OCI-M2 (cell line): ENCODE measurements around the gene CSRNP3.

Experiments used
- DNase-seq: peaks from one replicate; lab custom pipeline; 2025; ENCODE audit not compliant: unreplicated experiment; lab: John Stamatoyannopoulos, UW

CSRNP3 gene

GRCh38 chr2:165536851-165537499 is 67.5 kb downstream of the CSRNP3 start:
- no peak for DNase-seq

GRCh38 chr2:165539985-165540384 is 70.5 kb downstream of the CSRNP3 start:
- DNase-seq = no peak

DNA sequence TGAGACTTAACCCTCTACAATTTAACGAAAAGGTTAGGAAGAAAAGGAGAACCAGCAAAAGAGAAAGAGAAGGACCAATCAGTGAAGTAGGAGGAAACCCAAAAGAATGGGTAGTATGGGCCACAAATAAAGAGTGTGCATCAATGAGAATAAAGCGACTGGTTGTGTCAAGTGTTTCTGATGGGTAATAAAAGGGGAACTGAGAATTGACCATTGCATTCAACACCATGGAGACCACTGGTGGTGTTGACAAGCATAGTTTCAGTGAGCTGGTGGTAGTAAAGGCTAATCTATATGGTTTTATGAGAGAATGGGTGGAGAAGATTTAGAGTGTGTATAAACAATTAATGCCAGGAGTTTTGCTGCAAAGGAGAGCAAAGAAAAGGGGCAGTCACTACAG is 75.4 kb downstream of the CSRNP3 start:
- no peak for DNase-seq

DNA sequence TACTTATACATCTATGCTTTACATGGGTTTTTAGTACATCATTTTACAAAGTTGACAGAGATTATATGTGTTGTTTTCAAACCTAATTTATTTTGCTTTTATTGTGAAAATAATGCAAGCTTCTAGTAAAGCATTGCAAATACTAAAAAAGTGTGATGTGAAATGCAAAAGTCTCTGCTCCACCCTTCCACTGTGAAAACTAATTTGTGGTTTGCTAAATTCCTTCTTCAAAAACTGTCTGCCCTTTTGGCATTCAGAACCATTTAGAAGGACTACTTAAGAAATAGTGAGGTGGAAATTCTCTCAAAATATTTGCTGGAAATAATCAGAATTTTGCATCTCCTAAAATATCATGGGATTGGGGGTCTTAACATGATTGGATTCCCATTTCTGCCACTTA is 78.4 kb downstream of the CSRNP3 start:
- DNase-seq = no peak

GRCh38 chr2:165549619-165550018 is 80.1 kb downstream of the CSRNP3 start:
- DNase-seq = no peak

- no peak for DNase-seq
Observed at GRCh38 chr2:165558832-165559231, 89.3 kb downstream of the CSRNP3 start.

DNA sequence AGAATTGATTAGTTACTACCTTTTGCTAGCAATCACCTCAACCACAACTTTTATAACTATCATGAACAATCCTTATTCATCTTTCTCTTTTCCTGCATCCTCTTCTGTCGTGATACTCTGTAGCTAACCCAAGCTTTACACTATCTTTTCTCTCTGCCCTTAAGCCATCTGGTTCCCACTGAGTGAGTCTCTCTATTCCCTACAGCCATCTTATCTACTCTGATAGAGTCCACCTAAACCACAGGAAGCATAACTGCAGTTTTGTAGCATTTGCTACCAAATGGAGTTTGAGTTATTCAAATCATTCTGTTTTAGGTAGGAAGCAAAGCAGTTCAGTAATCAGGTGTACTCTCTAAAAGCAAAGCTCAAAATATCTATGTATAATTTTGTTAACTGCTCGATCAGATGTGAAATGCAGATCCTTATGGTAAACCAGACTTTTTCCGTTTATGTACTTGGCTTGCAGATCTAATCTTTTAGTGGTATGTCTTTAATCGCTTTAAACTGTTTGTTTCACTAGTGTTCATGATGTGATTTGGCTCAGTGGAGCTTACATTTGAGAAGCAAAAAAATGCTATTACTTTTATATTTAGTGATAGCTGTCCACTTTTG is 91.0 kb downstream of the CSRNP3 start:
- DNase-seq = no peak

DNA sequence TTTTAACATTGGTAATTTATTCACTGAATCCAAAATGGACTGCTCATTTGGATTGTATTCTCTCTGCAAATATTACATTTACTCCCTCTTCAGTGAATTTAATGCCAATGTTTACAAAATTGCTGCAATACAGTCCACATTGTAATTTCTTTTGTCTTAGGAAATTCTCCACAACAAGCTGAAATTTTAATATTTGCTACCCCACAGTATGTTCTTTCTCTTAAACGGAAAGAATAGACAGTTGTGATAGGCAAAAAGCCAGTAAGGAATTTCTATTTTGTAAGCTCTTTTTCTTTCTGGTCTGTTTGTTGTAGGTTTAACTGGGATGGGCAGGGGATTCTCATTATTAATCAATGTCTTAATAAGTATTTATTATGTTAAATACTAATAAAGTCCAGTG is 92.0 kb downstream of the CSRNP3 start:
- no peak for DNase-seq

- DNase-seq = no peak
Observed at GRCh38 chr2:165562233-165562632, 92.7 kb downstream of the CSRNP3 start.

- DNase-seq = no peak
Observed at GRCh38 chr2:165563468-165564225, 94.1 kb downstream of the CSRNP3 start.

GRCh38 chr2:165566008-165566407 is 96.5 kb downstream of the CSRNP3 start:
- no peak for DNase-seq

- DNase-seq = no peak
Observed at GRCh38 chr2:165567273-165567672, 97.8 kb downstream of the CSRNP3 start.

- DNase-seq = no peak
Observed at GRCh38 chr2:165568361-165568760, 98.9 kb downstream of the CSRNP3 start.

- no peak for DNase-seq
Observed at GRCh38 chr2:165571477-165571876, 102.0 kb downstream of the CSRNP3 start.

- DNase-seq = no peak
Observed at GRCh38 chr2:165572151-165572550, 102.7 kb downstream of the CSRNP3 start.

GRCh38 chr2:165573534-165574461 is 104.3 kb downstream of the CSRNP3 start:
- no peak for DNase-seq

GRCh38 chr2:165575044-165575615 is 105.6 kb downstream of the CSRNP3 start:
- DNase-seq = no peak

- no peak for DNase-seq
Observed at GRCh38 chr2:165576409-165577154, 107.1 kb downstream of the CSRNP3 start.

- no peak for DNase-seq
Observed at GRCh38 chr2:165582409-165582808, 112.9 kb downstream of the CSRNP3 start.

DNA sequence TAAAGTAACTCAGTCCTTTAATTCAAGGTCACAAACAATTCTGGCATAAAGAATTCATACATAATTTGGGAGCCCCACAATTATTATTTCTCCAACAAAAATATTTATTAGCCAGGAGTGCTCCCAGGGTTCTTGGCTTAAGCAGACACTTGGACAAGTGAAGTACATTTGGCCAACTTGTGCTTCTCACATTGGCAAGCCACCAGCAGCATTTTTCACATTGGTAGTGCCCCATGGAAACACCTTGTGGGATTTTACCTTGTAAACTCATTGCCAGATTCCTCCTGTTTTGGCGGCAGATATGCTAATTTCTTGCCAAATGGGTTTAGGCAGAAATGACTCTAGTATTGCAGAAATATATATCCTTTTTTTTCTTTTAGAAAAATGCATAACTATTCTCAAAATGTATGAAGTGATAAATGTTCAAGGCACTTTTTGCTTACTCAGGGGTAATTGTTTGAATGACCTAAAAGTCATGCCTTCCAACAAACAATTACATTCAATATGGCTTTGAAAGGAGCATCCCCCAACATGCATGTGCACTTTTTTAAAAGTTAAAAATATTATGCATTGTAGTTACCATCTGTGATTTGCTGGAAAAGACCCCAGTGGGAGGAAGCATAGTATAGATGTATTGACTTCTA is 113.5 kb downstream of the CSRNP3 start:
- no peak for DNase-seq
